Esophagus (tissue), 2 donors: ENCODE results near the gene ZNF850. TPM values are rescaled to one million over a fixed set of nuclear protein-coding genes. Genes with fewer than 3 reads are reported as not detected.
"Not testable (repeated sequence)": the region's sequence is repeated elsewhere in the genome, so short reads cannot be mapped to it uniquely, and the experiment has no call there.

Experiments
- H3K27ac ChIP-seq, 2 donors: one replicate each; pipeline ENCODE4 v1.5.1; 2013; ENCODE audit warnings: low read depth in 2 of 2, mild to moderate bottlenecking in 2 of 2, inconsistent platforms in 1 of 2, low read length in 1 of 2, moderate library complexity in 1 of 2
- H3K27me3 ChIP-seq, 2 donors: one replicate each; pipeline ENCODE4 v1.6.1; 2013; ENCODE audit warnings: low read length in 2 of 2, control low read depth in 1 of 2, mild to moderate bottlenecking in 1 of 2; ENCODE audit not compliant: insufficient read depth in 2 of 2, control insufficient read depth in 1 of 2
- H3K36me3 ChIP-seq, 2 donors: one replicate each; pipeline ENCODE4 v1.6.1; 2013; ENCODE audit warnings: low read length in 1 of 2; ENCODE audit not compliant: control insufficient read depth in 2 of 2, insufficient read depth in 2 of 2
- H3K4me1 ChIP-seq, 2 donors: one replicate each; pipeline ENCODE4 v1.6.1; 2013; ENCODE audit warnings: low read length in 1 of 2; ENCODE audit not compliant: control insufficient read depth in 2 of 2, insufficient read depth in 2 of 2
- H3K4me3 ChIP-seq, 2 donors: one replicate each; pipeline ENCODE4 v1.5.1; 2013; ENCODE audit warnings: low read length in 2 of 2, mild to moderate bottlenecking in 2 of 2, low read depth in 1 of 2, moderate library complexity in 1 of 2
- H3K9me3 ChIP-seq, 2 donors: one replicate each; pipeline ENCODE4 v1.6.1; 2013; ENCODE audit warnings: mild to moderate bottlenecking in 2 of 2, low read depth in 1 of 2, low read length in 1 of 2, moderate library complexity in 1 of 2; ENCODE audit not compliant: control insufficient read depth in 2 of 2, insufficient read depth in 1 of 2
- WGBS, 2 donors: extraction: QIAGEN DNeasy Blood & Tissue Kit; methylation state at CpG; one replicate each; pipeline ENCODE4 v1.1.7; 2013; 5-methylcytosine and 5-hydroxymethylcytosine counted together
- polyA plus RNA-seq, 2 donors: library from polyadenylated mRNA; stranded (reverse); fragments of 200-250 nt; gene quantifications; one replicate each; pipeline ENCODE4 v1.2.3, GENCODE V29; 2013
- donor health status: healthy with polysubstance abuse.
- donor health status: Bipolar disorder and iron deficiency.

ZNF850 gene
- polyA plus RNA-seq, 2 donors = 0.13 to 0.55 TPM

DNA sequence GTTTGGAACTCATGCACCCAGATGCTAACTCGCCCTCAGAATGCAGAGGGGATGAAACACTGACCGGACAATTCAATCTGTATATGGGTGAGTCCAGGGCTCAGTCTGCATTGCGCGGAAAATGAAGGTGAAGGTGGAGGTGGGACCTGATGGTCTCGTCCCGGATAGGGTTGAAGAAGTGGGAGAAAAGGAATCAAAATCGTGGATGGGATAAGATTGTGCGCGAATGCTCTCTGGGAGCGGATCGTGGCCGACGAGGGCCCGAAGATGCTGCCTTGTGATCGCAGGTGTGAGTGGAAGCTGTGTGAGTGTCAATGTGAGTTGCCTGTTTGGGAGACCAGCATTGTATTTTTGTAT lies 594 bp upstream of the ZNF850 start:
- Histone ChIP-seq H3K9me3 (peaks cover 9% of the 10 kb centered on the region in 2 donors), H3K27ac (peak overlapping the region in 1 of 2 donors; percentile 80), H3K36me3 (no peaks in the 10 kb centered on the region), H3K4me1 (peaks cover 2 to 4% of the 10 kb centered on the region in 2 donors), H3K27me3 (no peaks in the 10 kb centered on the region), H3K4me3 (peak overlapping the region; percentile 65 to 94)
- 6 to 9% methylated on average over 15 of the region's 15 CpGs for WGBS, 2 donors

- Histone ChIP-seq H3K4me1 (peaks cover 2 to 4% of the 10 kb centered on the region in 2 donors), H3K27me3 (no peaks in the 10 kb centered on the region), H3K9me3 (peaks cover 9% of the 10 kb centered on the region in 2 donors), H3K36me3 (no peaks in the 10 kb centered on the region), H3K27ac (peak overlapping the region; percentile 5 to 80), H3K4me3 (peak overlapping the region; percentile 65 to 94)
- WGBS, 2 donors = 2 to 3% methylated on average over 29 of the region's 29 CpGs
Measured at GRCh38 chr19:36771261-36772231, 1.1 kb downstream of the ZNF850 start.

GRCh38 chr19:36750066-36750691 lies 22.4 kb downstream of the ZNF850 start:
- Histone ChIP-seq H3K27ac (no peak overlapping the region), H3K36me3 (peaks cover 2 to 21% of the 10 kb centered on the region in 2 donors), H3K9me3 (peaks cover 7 to 32% of the 10 kb centered on the region in 2 donors), H3K27me3 (no peaks in the 10 kb centered on the region), H3K4me3 (no peak overlapping the region), H3K4me1 (no peaks in the 10 kb centered on the region)
- 96 to 97% methylated on average over 4 of the region's 4 CpGs for WGBS, 2 donors

- not testable (repeated sequence) for H3K27me3 ChIP-seq, H3K4me3 ChIP-seq, H3K27ac ChIP-seq, H3K4me1 ChIP-seq
- 97 to 99% methylated on average over 8 of the region's 8 CpGs for WGBS, 2 donors
- Histone ChIP-seq H3K9me3 (peaks cover 7 to 31% of the 10 kb centered on the region in 2 donors), H3K36me3 (peaks cover 2 to 21% of the 10 kb centered on the region in 2 donors)
Measured at GRCh38 chr19:36749613-36750012, 23.0 kb downstream of the ZNF850 start.

DNA sequence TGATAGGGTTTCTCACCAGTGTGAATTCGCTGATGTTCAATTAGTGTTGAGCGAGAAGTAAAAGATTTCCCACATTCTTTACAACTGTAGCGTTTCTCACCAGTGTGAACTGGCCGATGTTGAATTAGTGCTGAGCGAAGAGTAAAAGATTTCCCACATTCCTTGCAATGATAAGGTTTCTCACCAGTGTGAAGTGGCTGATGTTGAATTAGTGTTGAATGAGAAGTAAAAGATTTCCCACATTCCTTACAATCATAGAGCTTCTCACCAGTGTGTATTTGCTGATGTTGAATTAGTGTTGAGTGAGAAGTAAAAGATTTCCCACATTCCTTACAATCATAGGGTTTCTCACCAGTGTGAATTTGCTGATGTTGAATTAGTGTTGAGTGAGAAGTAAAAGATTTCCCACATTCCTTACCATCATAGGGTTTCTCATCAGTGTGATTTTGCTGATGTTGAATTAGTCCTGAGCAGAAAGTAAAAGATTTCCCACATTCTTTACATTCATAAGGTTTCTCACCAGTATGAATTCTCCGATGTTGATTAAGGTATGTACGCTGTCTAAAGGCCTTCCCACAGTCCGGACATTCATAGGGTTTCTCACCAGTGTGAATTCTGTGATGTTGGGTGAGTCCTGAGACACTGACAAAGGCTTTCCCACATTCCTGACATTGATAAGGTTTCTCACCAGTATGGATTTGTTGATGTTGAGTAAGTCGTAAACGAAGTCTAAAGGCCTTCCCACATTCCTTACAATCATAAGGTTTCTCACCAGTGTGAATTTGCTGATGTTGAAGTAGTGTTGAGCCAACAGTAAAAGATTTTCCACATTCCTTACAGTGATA lies 24.0 kb downstream of the ZNF850 start:
- Histone ChIP-seq H3K4me1 (no peaks in the 10 kb centered on the region), H3K36me3 (peaks cover 2 to 21% of the 10 kb centered on the region in 2 donors), H3K4me3 (no peak overlapping the region), H3K27ac (no peak overlapping the region), H3K9me3 (peaks cover 5 to 34% of the 10 kb centered on the region in 2 donors), H3K27me3 (no peaks in the 10 kb centered on the region)
- 98 to 99% methylated on average over 10 of the region's 10 CpGs for WGBS, 2 donors

- no peak overlapping the region for H3K27ac ChIP-seq
- no peaks in the 10 kb centered on the region for H3K27me3 ChIP-seq
- H3K4me1 ChIP-seq = no peaks in the 10 kb centered on the region
- peaks cover 5 to 34% of the 10 kb centered on the region in 2 donors for H3K9me3 ChIP-seq
- WGBS, 2 donors = 96 to 97% methylated on average over 10 of the region's 10 CpGs
- H3K4me3 ChIP-seq = no peak overlapping the region
- peaks cover 2 to 21% of the 10 kb centered on the region in 2 donors for H3K36me3 ChIP-seq
Measured at GRCh38 chr19:36747750-36748149, 24.9 kb downstream of the ZNF850 start.

DNA sequence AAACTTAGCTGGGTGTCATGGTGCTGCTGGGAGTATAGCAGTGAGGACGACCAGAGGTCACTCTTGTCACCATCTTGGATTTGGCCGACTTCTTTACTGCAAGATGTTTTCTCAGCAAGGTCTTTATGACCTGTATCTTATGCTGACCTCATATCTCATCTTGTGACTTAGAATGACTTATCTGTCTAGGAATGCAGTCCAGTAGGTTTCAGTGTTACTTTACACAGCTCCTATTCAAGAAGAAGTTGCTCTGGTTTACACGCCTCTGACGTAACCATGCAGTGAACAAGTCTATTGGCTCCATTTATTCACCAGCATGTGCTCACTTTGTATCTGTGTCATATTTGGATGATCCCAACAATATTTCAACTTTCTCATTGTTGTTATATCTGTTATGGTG lies 26.7 kb downstream of the ZNF850 start:
- 95 to 97% methylated on average over 4 of the region's 4 CpGs for WGBS, 2 donors
- Histone ChIP-seq H3K9me3 (peaks cover 5 to 42% of the 10 kb centered on the region in 2 donors), H3K27ac (no peak overlapping the region), H3K4me3 (no peak overlapping the region), H3K36me3 (peaks cover 2 to 21% of the 10 kb centered on the region in 2 donors), H3K4me1 (no peaks in the 10 kb centered on the region), H3K27me3 (no peaks in the 10 kb centered on the region)

- H3K9me3 ChIP-seq = peaks cover 8 to 15% of the 10 kb centered on the region in 2 donors
- not testable (repeated sequence) for H3K27ac ChIP-seq, H3K36me3 ChIP-seq, H3K4me1 ChIP-seq, H3K27me3 ChIP-seq, H3K4me3 ChIP-seq
- WGBS, 2 donors = 55 to 69% methylated on average over 9 of the region's 9 CpGs
Measured at GRCh38 chr19:36736166-36736565, 36.4 kb downstream of the ZNF850 start.
